Peyer's patch (tissue), 4 donors: Measurements from ENCODE around the gene FGF6. TPM values are rescaled to one million over a fixed set of nuclear protein-coding genes. Genes with fewer than 3 reads are reported as not detected.

Source experiments
- DNase-seq, 3 donors: peaks; one replicate each; pipeline ENCODE4 v3.0.0-alpha.2; 2017 to 2019
- H3K27ac ChIP-seq, 4 donors: fragments of 200-600 bp; sonication (generic); one replicate each; pipeline ENCODE4 v1.5.1; 2016 to 2019
- H3K27me3 ChIP-seq, 2 donors: fragments of 200-600 bp; sonication (generic); one replicate each; pipeline ENCODE4 v1.5.1; 2019
- H3K36me3 ChIP-seq, 3 donors: fragments of 200-600 bp; sonication (generic); one replicate each; pipeline ENCODE4 v1.5.1; 2016 to 2019
- H3K4me1 ChIP-seq, 4 donors: fragments of 200-600 bp; sonication (generic); one replicate each; pipeline ENCODE4 v1.5.1; 2016 to 2019
- H3K4me3 ChIP-seq, 4 donors: fragments of 200-600 bp; sonication (generic); 1 replicate in 3 of 4; 2 replicates in 1 of 4; pipeline ENCODE4 v1.5.1; 2016 to 2019; ENCODE audit warnings: mild to moderate bottlenecking in 1 of 4
- H3K9me3 ChIP-seq, 4 donors: fragments of 200-600 bp; sonication (generic); one replicate each; pipeline ENCODE4 v1.5.1; 2016 to 2019; ENCODE audit warnings: mild to moderate bottlenecking in 1 of 4
- CTCF ChIP-seq, 6 experiments: fragments of 450-650 bp in 4 of 6; fragments of 200-600 bp in 2 of 6; sonication (generic) in 1 of 6; IDR thresholded peaks; one replicate each; pipeline ENCODE4 v1.5.1; 2017 to 2019; ENCODE audit warnings: antibody characterized with exemption in 6 of 6, mild to moderate bottlenecking in 3 of 6, moderate library complexity in 1 of 6
- POLR2A ChIP-seq, 2 donors: fragments of 450-650 bp; IDR thresholded peaks; one replicate each; pipeline ENCODE4 v1.5.1; 2017; ENCODE audit warnings: antibody characterized with exemption in 2 of 2, mild to moderate bottlenecking in 2 of 2, moderate library complexity in 2 of 2
- total RNA-seq, 4 donors: library from RNA; depleted of rRNA; stranded (reverse); fragments of >200 nt; gene quantifications; one replicate each; pipeline ENCODE4 v1.1.0, GENCODE V29; 2016

FGF6 gene
- total RNA-seq, 4 donors from 2014 or later = not detected

DNA sequence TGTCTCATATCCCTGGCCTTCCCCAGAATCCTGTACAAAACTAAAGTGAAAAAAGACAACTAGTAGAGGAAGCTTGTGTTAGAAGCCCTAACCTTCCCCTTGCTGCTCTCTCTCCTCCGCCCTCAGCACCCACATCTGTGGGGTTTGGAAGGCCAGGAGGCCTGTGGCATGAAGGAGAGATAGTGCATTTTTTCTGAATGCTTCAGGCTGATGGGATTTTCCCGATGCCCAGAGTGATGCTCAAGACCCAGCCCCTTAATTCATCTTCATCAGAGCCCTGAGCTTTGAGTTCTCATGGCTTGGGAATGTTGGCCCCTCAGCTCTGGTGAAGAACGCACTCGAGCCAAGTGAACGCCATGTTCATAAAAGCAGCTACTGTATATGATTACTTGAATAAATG is 5.9 kb downstream of the FGF6 start:
- no peak overlapping the region for H3K27ac ChIP-seq
- no peaks in the 10 kb centered on the region for H3K36me3 ChIP-seq
- no peaks in the 10 kb centered on the region for H3K27me3 ChIP-seq
- H3K4me3 ChIP-seq = no peak overlapping the region
- DNase-seq = peak in 1 of 3 donors; percentile 13
- no peak for TF ChIP-seq POLR2A (IDR thresholded peaks at IDR 0.05)
- TF ChIP-seq CTCF (IDR thresholded peaks at IDR 0.05) = no peak
- peaks cover 0 to 7% (median 0%) of the 10 kb centered on the region in 4 donors for H3K4me1 ChIP-seq
- H3K9me3 ChIP-seq = no peaks in the 10 kb centered on the region

GRCh38 chr12:4438834-4439596 is 6.6 kb downstream of the FGF6 start:
- DNase-seq = peak in 1 of 3 donors; percentile 13
- no peak for TF ChIP-seq POLR2A (IDR thresholded peaks at IDR 0.05)
- TF ChIP-seq CTCF (IDR thresholded peaks at IDR 0.05) = no peak
- peaks cover 0 to 7% (median 0%) of the 10 kb centered on the region in 4 donors for H3K4me1 ChIP-seq
- H3K27me3 ChIP-seq = no peaks in the 10 kb centered on the region
- no peaks in the 10 kb centered on the region for H3K9me3 ChIP-seq
- no peaks in the 10 kb centered on the region for H3K36me3 ChIP-seq
- no peak overlapping the region for H3K4me3 ChIP-seq
- no peak overlapping the region for H3K27ac ChIP-seq

DNA sequence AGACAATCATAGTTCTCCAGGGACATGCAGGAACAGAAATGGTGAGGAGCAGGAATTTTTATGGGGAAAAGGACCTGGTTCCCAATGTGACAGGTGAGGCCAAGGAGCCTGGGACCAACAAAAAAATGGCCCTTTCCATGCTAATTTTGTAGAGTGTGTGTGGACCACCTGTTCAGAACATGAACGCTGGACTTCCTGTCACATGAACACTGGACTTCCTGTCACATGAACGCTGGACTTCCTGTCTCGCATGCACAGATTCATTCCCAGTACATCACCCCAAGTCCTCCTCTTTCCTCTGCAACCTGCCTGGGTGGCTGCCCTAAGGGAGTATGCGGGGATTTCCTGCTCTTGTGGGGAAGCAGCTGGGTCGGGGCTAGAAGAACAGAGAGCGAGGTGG is 10.1 kb downstream of the FGF6 start:
- Histone ChIP-seq H3K36me3 (no peaks in the 10 kb centered on the region), H3K27ac (no peak overlapping the region), H3K9me3 (no peaks in the 10 kb centered on the region), H3K4me1 (no peaks in the 10 kb centered on the region), H3K4me3 (no peak overlapping the region), H3K27me3 (no peaks in the 10 kb centered on the region)
- TF ChIP-seq CTCF (IDR thresholded peaks at IDR 0.05) = no peak
- TF ChIP-seq POLR2A (IDR thresholded peaks at IDR 0.05) = no peak
- peak in 1 of 3 donors; percentile 15 for DNase-seq

GRCh38 chr12:4434706-4435425 is 10.7 kb downstream of the FGF6 start:
- no peaks in the 10 kb centered on the region for H3K9me3 ChIP-seq
- TF ChIP-seq CTCF (IDR thresholded peaks at IDR 0.05) (no peak), POLR2A (IDR thresholded peaks at IDR 0.05) (no peak)
- no peak overlapping the region for H3K4me3 ChIP-seq
- H3K27ac ChIP-seq = no peak overlapping the region
- H3K4me1 ChIP-seq = no peaks in the 10 kb centered on the region
- no peaks in the 10 kb centered on the region for H3K27me3 ChIP-seq
- no peaks in the 10 kb centered on the region for H3K36me3 ChIP-seq
- peak in 1 of 3 donors; percentile 38 for DNase-seq

DNA sequence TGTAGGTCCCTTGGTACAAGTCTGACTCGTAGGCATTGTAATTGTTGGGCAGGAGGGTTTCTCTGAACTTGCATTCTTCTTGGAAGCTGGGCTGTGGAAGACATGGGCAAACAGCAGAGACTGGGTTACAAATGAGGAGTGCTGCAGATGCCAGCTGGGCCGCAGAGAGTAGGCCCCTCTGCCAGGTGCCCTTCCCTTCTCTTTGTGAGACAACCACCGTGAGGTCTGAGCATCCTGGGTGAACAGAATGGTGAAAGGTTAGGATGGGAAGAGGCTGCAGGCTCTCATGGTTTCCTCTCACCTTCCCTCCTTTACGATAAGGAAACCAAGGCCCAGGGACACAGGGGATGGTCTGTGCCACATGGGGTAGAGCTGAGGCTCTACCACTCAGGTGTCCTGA is 11.3 kb downstream of the FGF6 start:
- H3K27ac ChIP-seq = no peak overlapping the region
- H3K27me3 ChIP-seq = no peaks in the 10 kb centered on the region
- no peak for TF ChIP-seq CTCF (IDR thresholded peaks at IDR 0.05)
- no peak for TF ChIP-seq POLR2A (IDR thresholded peaks at IDR 0.05)
- no peaks in the 10 kb centered on the region for H3K36me3 ChIP-seq
- DNase-seq = no peak
- no peak overlapping the region for H3K4me3 ChIP-seq
- H3K9me3 ChIP-seq = no peaks in the 10 kb centered on the region
- H3K4me1 ChIP-seq = no peaks in the 10 kb centered on the region
